KOPT-K1 (cell line): Measurements from ENCODE around the gene GAS6.
"Not testable (repeated sequence)": the region's sequence is repeated elsewhere in the genome, so short reads cannot be mapped to it uniquely, and the experiment has no call there.

ENCODE experiments used
- H3K27ac ChIP-seq: fragments of 200-600 bp; sonication (generic); 2 replicates; pipeline ENCODE4 v1.5.1; 2016; ENCODE audit warnings: antibody characterized with exemption, mild to moderate bottlenecking, low read depth, low read length; ENCODE audit not compliant: poor library complexity, severe bottlenecking
- H3K36me3 ChIP-seq: fragments of 200-600 bp; sonication (generic); 2 replicates; pipeline ENCODE4 v1.5.1; 2017; ENCODE audit warnings: antibody characterized with exemption, mild to moderate bottlenecking, low read length, moderate library complexity; ENCODE audit not compliant: insufficient read depth
- H3K9me3 ChIP-seq: fragments of 200-600 bp; sonication (generic); 2 replicates; pipeline ENCODE4 v1.5.1; 2017; ENCODE audit warnings: antibody characterized with exemption, low read length, mild to moderate bottlenecking; ENCODE audit not compliant: insufficient read depth, poor library complexity, severe bottlenecking

Gene GAS6

DNA sequence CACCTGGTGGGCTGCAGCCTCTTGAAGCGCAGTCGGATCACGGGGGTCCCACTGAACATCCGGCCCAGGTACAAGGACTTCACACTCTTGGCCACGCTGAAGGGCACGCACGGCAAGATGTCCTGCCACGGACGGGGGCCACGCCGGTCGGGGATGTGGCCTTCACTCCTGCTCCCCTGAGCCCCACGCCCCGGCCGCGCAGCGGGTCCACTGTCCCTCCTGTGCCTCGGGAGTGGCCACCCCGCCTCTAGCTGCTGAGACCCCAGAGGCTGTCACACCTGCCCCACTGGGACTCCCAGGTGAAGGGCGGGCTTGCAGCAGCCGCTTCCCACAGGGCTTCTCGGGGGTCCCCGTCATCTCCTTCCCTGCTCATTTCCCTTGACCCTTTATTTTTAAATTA, 31.2 kb downstream of the GAS6 start:
- H3K9me3 ChIP-seq = no peaks in the 10 kb centered on the region
- H3K27ac ChIP-seq = no peak overlapping the region
- no peaks in the 10 kb centered on the region for H3K36me3 ChIP-seq

DNA sequence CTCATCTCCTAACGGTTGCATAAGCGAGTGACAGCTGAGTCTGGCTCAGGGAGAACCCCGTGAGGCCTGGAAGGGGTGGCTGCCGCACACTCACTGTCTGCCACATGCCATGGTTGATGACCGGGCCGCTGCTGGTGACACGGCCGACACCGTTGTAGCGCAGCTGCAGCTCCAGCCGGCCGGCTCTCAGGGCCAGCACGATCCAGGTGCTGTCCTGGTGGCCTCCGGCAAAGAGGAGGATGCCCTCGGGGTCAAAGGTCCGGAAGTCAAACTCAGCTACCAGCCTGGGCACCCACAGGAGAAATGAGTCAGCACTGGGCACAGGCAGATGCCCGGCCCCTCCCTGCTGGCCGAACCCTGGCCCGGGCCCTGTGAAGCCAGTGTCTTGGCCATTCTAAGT, 31.7 kb downstream of the GAS6 start:
- H3K36me3 ChIP-seq = no peaks in the 10 kb centered on the region; the same call in 1 of the 2 replicates
- no peaks in the 10 kb centered on the region for H3K9me3 ChIP-seq
- H3K27ac ChIP-seq = no peak overlapping the region

GRCh38 chr13:113831061-113831460, 32.8 kb downstream of the GAS6 start:
- no peaks in the 10 kb centered on the region; the same call in 1 of the 2 replicates for H3K36me3 ChIP-seq
- H3K9me3 ChIP-seq = no peaks in the 10 kb centered on the region
- H3K27ac ChIP-seq = no peak overlapping the region

DNA sequence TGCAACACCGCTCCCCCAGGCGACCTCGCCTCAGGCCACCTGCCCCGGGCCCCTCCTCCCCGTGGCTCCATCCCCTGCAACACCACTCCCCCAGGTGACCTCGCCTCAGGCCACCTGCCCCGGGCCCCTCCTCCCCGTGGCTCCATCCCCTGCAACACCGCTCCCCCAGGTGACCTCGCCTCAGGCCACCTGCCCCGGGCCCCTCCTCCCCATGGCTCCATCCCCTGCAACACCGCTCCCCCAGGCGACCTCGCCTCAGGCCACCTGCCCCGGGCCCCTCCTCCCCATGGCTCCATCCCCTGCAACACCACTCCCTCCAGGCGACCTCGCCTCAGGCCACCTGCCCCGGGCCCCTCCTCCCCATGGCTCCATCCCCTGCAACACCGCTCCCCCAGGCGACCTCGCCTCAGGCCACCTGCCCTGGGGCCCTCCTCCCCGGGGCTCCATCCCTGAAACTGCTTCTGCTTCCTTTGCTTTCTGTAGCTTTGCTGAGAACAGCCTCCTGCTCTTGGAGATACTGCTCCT, 33.4 kb downstream of the GAS6 start:
- not testable (repeated sequence) for H3K9me3 ChIP-seq, H3K36me3 ChIP-seq

GRCh38 chr13:113828282-113828825, 35.5 kb downstream of the GAS6 start:
- Histone ChIP-seq H3K9me3 (no peaks in the 10 kb centered on the region), H3K36me3 (no peaks in the 10 kb centered on the region; the same call in 1 of the 2 replicates), H3K27ac (no peak overlapping the region)

More for the DNA sequence above, 33.4 kb downstream of the GAS6 start:
- H3K27ac ChIP-seq = not testable (repeated sequence)

- Histone ChIP-seq H3K27ac (no peak overlapping the region), H3K36me3 (no peaks in the 10 kb centered on the region; the same call in 1 of the 2 replicates), H3K9me3 (no peaks in the 10 kb centered on the region)
Measured at GRCh38 chr13:113827021-113827420, 36.9 kb downstream of the GAS6 start.

- H3K36me3 ChIP-seq, H3K9me3 ChIP-seq, H3K27ac ChIP-seq: not testable (repeated sequence)
Measured at GRCh38 chr13:113826446-113826845, 37.4 kb downstream of the GAS6 start.

GRCh38 chr13:113825841-113826240, 38.0 kb downstream of the GAS6 start:
- Histone ChIP-seq H3K36me3 (no peaks in the 10 kb centered on the region; the same call in 1 of the 2 replicates), H3K9me3 (no peaks in the 10 kb centered on the region), H3K27ac (no peak overlapping the region)

DNA sequence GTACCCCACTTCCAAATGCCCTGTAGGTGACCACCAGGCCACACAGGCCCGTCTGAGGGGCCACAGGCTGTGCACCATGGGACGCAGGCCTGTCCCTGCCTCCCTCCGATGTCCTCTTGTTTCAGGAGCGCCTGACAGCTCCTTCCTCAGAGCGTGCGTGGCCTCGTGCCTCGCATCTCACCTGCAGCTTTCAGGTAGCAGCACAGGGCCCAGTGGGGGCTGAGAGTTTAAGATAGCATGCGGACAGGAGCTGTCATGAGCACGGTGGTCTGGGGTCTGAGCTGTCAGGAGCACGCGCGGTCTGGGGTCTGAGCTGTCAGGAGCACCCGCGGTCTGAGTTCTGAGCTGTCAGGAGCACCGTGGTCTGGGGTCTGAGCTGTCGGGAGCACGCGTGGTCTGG, 40.1 kb downstream of the GAS6 start:
- Histone ChIP-seq H3K9me3 (no peaks in the 10 kb centered on the region), H3K27ac (no peak overlapping the region), H3K36me3 (no peaks in the 10 kb centered on the region; the same call in 1 of the 2 replicates)

GRCh38 chr13:113822956-113823744, 40.7 kb downstream of the GAS6 start:
- Histone ChIP-seq H3K9me3 (no peaks in the 10 kb centered on the region), H3K36me3 (no peaks in the 10 kb centered on the region; the same call in 1 of the 2 replicates), H3K27ac (no peak overlapping the region)

DNA sequence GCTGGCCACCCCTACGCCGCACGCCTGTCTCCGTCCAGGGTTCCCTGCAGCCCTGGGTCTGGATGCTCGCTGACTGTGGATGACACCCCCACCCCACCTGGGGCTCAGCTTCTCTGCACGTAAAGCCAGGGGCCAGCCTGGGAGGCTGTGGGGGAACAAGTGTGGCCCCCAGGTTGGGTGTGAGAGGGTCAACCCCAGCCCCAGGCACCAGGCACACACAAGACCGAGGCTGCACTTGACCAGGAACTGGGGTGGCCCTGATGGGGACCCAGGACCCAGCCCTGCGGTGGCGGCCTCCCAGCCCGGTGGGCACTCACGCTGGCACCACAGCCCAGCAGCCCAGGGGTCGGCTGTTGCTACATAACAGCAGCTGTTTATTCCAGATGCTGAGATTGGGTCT, 41.6 kb downstream of the GAS6 start:
- H3K27ac ChIP-seq = no peak overlapping the region
- H3K9me3 ChIP-seq = no peaks in the 10 kb centered on the region
- no peaks in the 10 kb centered on the region; the same call in 1 of the 2 replicates for H3K36me3 ChIP-seq

- Histone ChIP-seq H3K27ac (no peak overlapping the region), H3K9me3 (no peaks in the 10 kb centered on the region), H3K36me3 (no peaks in the 10 kb centered on the region)
Measured at GRCh38 chr13:113821847-113822246, 42.0 kb downstream of the GAS6 start.

DNA sequence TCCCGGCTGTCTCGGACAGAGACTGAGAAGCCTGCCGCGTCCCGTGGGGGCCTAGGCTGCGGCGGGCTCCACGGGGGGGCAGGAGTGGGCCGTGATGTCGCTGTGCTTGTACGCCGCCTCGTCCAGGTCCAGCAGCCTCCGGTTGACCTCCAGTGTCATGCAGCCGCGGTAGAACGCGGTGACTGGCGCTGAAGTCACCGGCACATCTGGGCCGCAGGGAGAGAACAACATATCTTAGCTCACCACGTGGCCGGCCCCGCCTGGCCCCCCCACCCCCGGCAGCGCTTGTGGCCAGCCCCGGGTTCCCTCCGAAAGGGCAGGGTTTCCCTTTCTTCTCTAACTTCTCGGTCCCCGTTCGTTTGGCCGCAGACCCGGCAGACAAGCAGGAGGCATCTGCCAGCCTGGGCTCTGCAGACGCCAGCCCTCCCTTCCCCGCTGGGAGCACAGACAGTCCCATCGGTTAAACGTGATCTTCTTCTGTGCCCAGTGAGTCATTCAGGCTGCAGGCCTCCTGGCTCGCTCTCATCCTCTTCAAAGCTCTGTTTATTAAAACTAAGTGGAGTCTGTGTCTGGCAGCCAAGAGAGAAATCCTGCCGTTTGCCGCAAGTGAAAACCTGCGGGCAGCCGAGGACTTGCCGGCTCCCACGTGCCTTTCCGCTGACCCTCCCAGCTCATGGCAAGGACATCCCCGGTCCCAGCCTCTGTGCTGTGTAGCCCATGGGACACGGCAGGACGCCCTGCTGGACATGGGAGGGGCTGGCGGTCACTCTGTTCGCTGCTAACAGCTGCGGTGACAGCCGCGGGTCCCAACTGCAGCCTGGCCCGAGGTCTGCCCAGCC, 42.8 kb downstream of the GAS6 start:
- no peaks in the 10 kb centered on the region for H3K36me3 ChIP-seq
- no peaks in the 10 kb centered on the region for H3K9me3 ChIP-seq
- H3K27ac ChIP-seq = no peak overlapping the region

- H3K9me3 ChIP-seq = no peaks in the 10 kb centered on the region
- H3K27ac ChIP-seq = no peak overlapping the region
- no peaks in the 10 kb centered on the region for H3K36me3 ChIP-seq
Measured at GRCh38 chr13:113819731-113820715, 43.9 kb downstream of the GAS6 start.
